HL-60 (cell line): ENCODE measurements around the gene CACNA2D1.

ENCODE experiments used
- DNase-seq, 2 experiments: peaks; one replicate each; pipeline ENCODE4 v3.0.0-alpha.2; 2010 to 2020; ENCODE audit warnings: low read depth in 1 of 2, low spot score in 1 of 2
- H3K27ac ChIP-seq: fragments of 250-450 bp; sonication (Bioruptor Pico); replicated peaks from 2 replicates; pipeline ENCODE4 v1.5.1; 2020; ENCODE audit warnings: mild to moderate bottlenecking, moderate library complexity
- H3K27me3 ChIP-seq: fragments of 250-450 bp; sonication (Bioruptor Pico); 2 replicates; pipeline ENCODE4 v1.5.1; 2021; ENCODE audit warnings: mild to moderate bottlenecking, moderate library complexity; ENCODE audit not compliant: insufficient read depth, poor library complexity, severe bottlenecking
- H3K4me3 ChIP-seq: replicated peaks from 2 replicates; pipeline ENCODE4 v1.5.1; 2011; ENCODE audit warnings: mild to moderate bottlenecking, control low read depth, low read length; ENCODE audit not compliant: insufficient read depth
- CTCF ChIP-seq: IDR thresholded peaks from one replicate; pipeline ENCODE4 v1.5.1; 2011; ENCODE audit warnings: low read length, control low read depth, inconsistent platforms; ENCODE audit not compliant: insufficient read depth
- GABPA ChIP-seq: IDR thresholded peaks from 2 replicates; pipeline ENCODE4 v1.6.1; 2012; ENCODE audit warnings: low read depth
- POLR2AphosphoS5 ChIP-seq: IDR thresholded peaks from 2 replicates; pipeline ENCODE4 v1.6.1; 2012; ENCODE audit warnings: low read depth
- SPI1 ChIP-seq: IDR thresholded peaks from 2 replicates; pipeline ENCODE4 v1.6.1; 2012; ENCODE audit warnings: low read depth, mild to moderate bottlenecking, borderline replicate concordance
- TF ChIP-seq, protein P1 (sequence below): IDR thresholded peaks from 2 replicates; pipeline ENCODE4 v1.6.1; 2012; ENCODE audit warnings: low read depth; ENCODE audit not compliant: insufficient replicate concordance

The CACNA2D1 gene

DNA sequence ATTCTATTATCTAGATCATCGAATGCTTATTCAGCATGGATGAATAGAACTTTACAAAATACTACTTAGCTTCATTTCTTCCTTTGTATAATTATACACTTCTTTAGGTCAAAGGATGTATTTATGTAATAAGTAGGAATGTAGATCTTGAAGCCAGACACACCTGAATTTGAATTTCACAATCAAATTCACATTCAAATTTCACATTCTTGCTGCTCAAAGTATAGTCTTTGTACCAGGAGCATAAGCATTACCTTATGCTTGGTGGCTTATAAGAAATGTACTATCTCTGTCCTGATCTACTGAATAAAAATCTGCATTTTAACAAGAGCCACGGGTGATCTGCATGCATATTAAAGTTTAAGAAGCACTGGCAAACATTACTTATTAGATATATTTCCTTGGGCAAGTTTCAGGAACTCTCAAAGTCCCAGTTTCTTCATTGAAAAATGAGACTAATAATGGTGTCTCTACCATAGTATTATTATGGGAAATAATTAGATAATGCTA lies 112.8 kb downstream of the CACNA2D1 start:
- no peak overlapping the region for H3K4me3 ChIP-seq
- no peak overlapping the region for H3K27ac ChIP-seq
- no peak for TF ChIP-seq GABPA
- TF ChIP-seq CTCF = no peak
- TF ChIP-seq POLR2AphosphoS5 = no peak
- TF ChIP-seq, protein P1, sequence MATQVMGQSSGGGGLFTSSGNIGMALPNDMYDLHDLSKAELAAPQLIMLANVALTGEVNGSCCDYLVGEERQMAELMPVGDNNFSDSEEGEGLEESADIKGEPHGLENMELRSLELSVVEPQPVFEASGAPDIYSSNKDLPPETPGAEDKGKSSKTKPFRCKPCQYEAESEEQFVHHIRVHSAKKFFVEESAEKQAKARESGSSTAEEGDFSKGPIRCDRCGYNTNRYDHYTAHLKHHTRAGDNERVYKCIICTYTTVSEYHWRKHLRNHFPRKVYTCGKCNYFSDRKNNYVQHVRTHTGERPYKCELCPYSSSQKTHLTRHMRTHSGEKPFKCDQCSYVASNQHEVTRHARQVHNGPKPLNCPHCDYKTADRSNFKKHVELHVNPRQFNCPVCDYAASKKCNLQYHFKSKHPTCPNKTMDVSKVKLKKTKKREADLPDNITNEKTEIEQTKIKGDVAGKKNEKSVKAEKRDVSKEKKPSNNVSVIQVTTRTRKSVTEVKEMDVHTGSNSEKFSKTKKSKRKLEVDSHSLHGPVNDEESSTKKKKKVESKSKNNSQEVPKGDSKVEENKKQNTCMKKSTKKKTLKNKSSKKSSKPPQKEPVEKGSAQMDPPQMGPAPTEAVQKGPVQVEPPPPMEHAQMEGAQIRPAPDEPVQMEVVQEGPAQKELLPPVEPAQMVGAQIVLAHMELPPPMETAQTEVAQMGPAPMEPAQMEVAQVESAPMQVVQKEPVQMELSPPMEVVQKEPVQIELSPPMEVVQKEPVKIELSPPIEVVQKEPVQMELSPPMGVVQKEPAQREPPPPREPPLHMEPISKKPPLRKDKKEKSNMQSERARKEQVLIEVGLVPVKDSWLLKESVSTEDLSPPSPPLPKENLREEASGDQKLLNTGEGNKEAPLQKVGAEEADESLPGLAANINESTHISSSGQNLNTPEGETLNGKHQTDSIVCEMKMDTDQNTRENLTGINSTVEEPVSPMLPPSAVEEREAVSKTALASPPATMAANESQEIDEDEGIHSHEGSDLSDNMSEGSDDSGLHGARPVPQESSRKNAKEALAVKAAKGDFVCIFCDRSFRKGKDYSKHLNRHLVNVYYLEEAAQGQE = no peak
- no peak for TF ChIP-seq SPI1
- H3K27me3 ChIP-seq = no peaks in the 10 kb centered on the region
- no peak for DNase-seq

DNA sequence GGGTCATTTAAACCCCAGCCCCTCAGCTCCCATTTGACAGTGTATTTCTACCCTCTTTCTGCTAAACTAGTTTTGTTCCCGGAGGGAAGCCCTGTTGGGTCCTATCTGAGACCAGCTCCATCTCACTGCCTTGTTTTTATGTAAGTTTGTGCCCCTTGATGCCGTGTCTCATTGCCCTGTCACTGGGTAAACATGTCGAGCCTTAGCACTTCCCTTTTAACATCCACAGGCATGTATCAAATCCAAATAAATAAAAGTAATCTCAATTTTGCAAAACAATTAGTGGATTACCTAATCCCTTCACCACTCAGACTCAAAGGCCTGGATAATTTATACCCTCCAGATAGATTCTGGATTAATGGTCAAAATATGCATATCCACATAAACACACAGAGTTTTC lies 115.7 kb downstream of the CACNA2D1 start:
- Histone ChIP-seq H3K27me3 (no peaks in the 10 kb centered on the region), H3K4me3 (no peak overlapping the region), H3K27ac (no peak overlapping the region)
- no peak for DNase-seq
- TF ChIP-seq SPI1 (no peak), POLR2AphosphoS5 (no peak), CTCF (no peak), GABPA (no peak)
- TF ChIP-seq, protein P1 = no peak

DNA sequence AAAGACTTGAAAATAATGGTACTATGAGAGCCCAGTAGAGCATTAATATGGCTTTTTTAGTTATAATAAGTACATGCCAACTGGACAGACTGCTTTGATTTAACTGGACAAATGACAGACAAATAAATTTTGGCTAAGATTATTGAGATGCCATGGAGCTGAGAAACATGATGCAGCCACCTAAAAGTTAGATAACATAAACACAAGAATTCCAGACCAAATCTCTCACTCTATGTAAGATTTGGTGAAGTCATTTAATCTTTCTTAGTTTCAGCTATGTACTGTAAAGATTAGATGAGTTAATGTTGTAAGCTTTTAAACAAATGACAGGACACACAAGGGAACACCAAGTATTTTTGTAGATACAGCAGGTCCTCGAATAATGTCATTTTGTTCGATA lies 118.2 kb downstream of the CACNA2D1 start:
- TF ChIP-seq GABPA = no peak
- TF ChIP-seq CTCF = no peak
- no peak for TF ChIP-seq POLR2AphosphoS5
- TF ChIP-seq SPI1 = no peak
- TF ChIP-seq, protein P1 = no peak

More for the DNA sequence above, 118.2 kb downstream of the CACNA2D1 start:
- no peak overlapping the region for H3K4me3 ChIP-seq
- no peaks in the 10 kb centered on the region for H3K27me3 ChIP-seq
- H3K27ac ChIP-seq = no peak overlapping the region
- no peak for DNase-seq
